GM21423 (cell line): Measurements from ENCODE around the gene CENPL.
"Not testable (repeated sequence)": the region's sequence is repeated elsewhere in the genome, so short reads cannot be mapped to it uniquely, and the experiment has no call there.

ENCODE experiments used
- ATAC-seq: cut with Tn5 transposase; IDR thresholded peaks from one replicate; pipeline ENCODE4 v1.9.1; 2021; ENCODE audit warnings: mild to moderate bottlenecking, moderate library complexity; ENCODE audit not compliant: unreplicated experiment

CENPL gene

GRCh38 chr1:173824315-173825081 lies at the start of gene CENPL, which contains the start of gene DARS2:
TSS of gene CENPL (minus strand) at chr1:173824883. CDS start at chr1:173811299, 13,584 bp downstream.
TSS of gene DARS2 (plus strand) at chr1:173824673. CDS start at chr1:173825230, 557 bp downstream.
- ATAC-seq, result peak; percentile 87

GRCh38 chr1:173871500-173871899 lies 46.8 kb upstream of the CENPL start:
- ATAC-seq, result no peak

- ATAC-seq, result no peak
Observed at GRCh38 chr1:173871091-173871490, 46.4 kb upstream of the CENPL start.

- ATAC-seq, result peak; percentile 18
Observed at GRCh38 chr1:173870252-173871075, 45.8 kb upstream of the CENPL start.

- no peak for ATAC-seq
Observed at GRCh38 chr1:173869021-173869359, 44.3 kb upstream of the CENPL start.

GRCh38 chr1:173868266-173869020 lies 43.8 kb upstream of the CENPL start, which contains the start of gene ZBTB37:
TSS of gene ZBTB37 (plus strand) at chr1:173868380. CDS start at chr1:173870226, 1,846 bp downstream.
- ATAC-seq, result peak; percentile 53

- peak; percentile 70 for ATAC-seq
Observed at GRCh38 chr1:173867753-173868265, 43.1 kb upstream of the CENPL start, which contains the start of gene GAS5. TSS of gene GAS5 (minus strand) at chr1:173867989.

- ATAC-seq, result no peak
Observed at GRCh38 chr1:173867141-173867752, 42.6 kb upstream of the CENPL start.

GRCh38 chr1:173866413-173867115 lies 41.9 kb upstream of the CENPL start:
- no peak for ATAC-seq

GRCh38 chr1:173865468-173866164 lies 40.9 kb upstream of the CENPL start:
- ATAC-seq, result no peak

- no peak for ATAC-seq
Observed at GRCh38 chr1:173864179-173864867, 39.6 kb upstream of the CENPL start.

GRCh38 chr1:173863224-173864161 lies 38.8 kb upstream of the CENPL start:
- no peak for ATAC-seq

GRCh38 chr1:173862769-173863223 lies 38.1 kb upstream of the CENPL start:
- no peak for ATAC-seq

- ATAC-seq, result not testable (repeated sequence)
Observed at GRCh38 chr1:173862146-173862768, 37.6 kb upstream of the CENPL start.

GRCh38 chr1:173861731-173862145 lies 37.1 kb upstream of the CENPL start:
- ATAC-seq, result no peak

GRCh38 chr1:173860065-173860464 lies 35.4 kb upstream of the CENPL start:
- no peak for ATAC-seq

- ATAC-seq, result not testable (repeated sequence)
Observed at GRCh38 chr1:173859547-173859946, 34.9 kb upstream of the CENPL start.
